Brain microvascular endothelial cell (primary cell): ENCODE results near the gene PLEKHA8.

Experiments
- DNase-seq: peaks from one replicate; pipeline ENCODE4 v3.0.0-alpha.2; 2020
- H3K27ac ChIP-seq: fragments of 250-450 bp; sonication (Bioruptor Pico); 2 replicates; pipeline ENCODE4 v1.5.1; 2020; ENCODE audit warnings: mild to moderate bottlenecking, moderate library complexity
- H3K27me3 ChIP-seq: fragments of 250-450 bp; sonication (Bioruptor Pico); replicated peaks from 2 replicates; pipeline ENCODE4 v1.5.1; 2020; ENCODE audit warnings: mild to moderate bottlenecking
- H3K36me3 ChIP-seq: fragments of 250-450 bp; sonication (Bioruptor Pico); replicated peaks from 2 replicates; pipeline ENCODE4 v1.5.1; 2020; ENCODE audit warnings: mild to moderate bottlenecking
- H3K4me3 ChIP-seq: 2 replicates; pipeline ENCODE4 v1.5.1; 2011; ENCODE audit warnings: low read depth, mild to moderate bottlenecking, control low read depth, low read length, moderate library complexity
- CTCF ChIP-seq: IDR thresholded peaks from 2 replicates; pipeline ENCODE4 v1.5.1; 2011; ENCODE audit warnings: low read depth, mild to moderate bottlenecking, moderate library complexity, low read length, control low read depth, inconsistent platforms; ENCODE audit errors: missing control alignments
- in situ Hi-C: cut with HindIII; loops from 2 replicates; pipeline ENCODE4 v1.10.0; 2017; ENCODE audit warnings: low sequenced_read_pairs, low pct_ligation_motif_present

Gene PLEKHA8

GRCh38 chr7:30162622-30163124 is 134.5 kb downstream of the PLEKHA8 start:
- Histone ChIP-seq H3K36me3 (no peaks in the 10 kb centered on the region), H3K4me3 (peak overlapping the region; percentile 15), H3K27me3 (no peaks in the 10 kb centered on the region), H3K27ac (peak overlapping the region; percentile 79)
- DNase-seq, result peak; percentile 73
- no peak for TF ChIP-seq CTCF
- in situ Hi-C loops, result no loop called here

- in situ Hi-C loops, result no loop called here
- H3K27me3 ChIP-seq, result no peaks in the 10 kb centered on the region
- peak; percentile 45 for DNase-seq
- peak overlapping the region; percentile 79 for H3K27ac ChIP-seq
- H3K36me3 ChIP-seq, result no peaks in the 10 kb centered on the region
- H3K4me3 ChIP-seq, result no peak overlapping the region
- no peak for TF ChIP-seq CTCF
Observed at GRCh38 chr7:30163231-30163894, 135.2 kb downstream of the PLEKHA8 start.

GRCh38 chr7:30164567-30164966 is 136.4 kb downstream of the PLEKHA8 start:
- Histone ChIP-seq H3K4me3 (no peak overlapping the region), H3K27ac (no peak overlapping the region), H3K36me3 (no peaks in the 10 kb centered on the region), H3K27me3 (no peaks in the 10 kb centered on the region)
- in situ Hi-C loops, result no loop called here
- peak; percentile 60 for TF ChIP-seq CTCF
- DNase-seq, result peak; percentile 48

GRCh38 chr7:30165590-30165989 is 137.4 kb downstream of the PLEKHA8 start:
- H3K4me3 ChIP-seq, result no peak overlapping the region
- no peak for TF ChIP-seq CTCF
- DNase-seq, result no peak
- in situ Hi-C loops, result no loop called here
- H3K27me3 ChIP-seq, result no peaks in the 10 kb centered on the region
- no peaks in the 10 kb centered on the region for H3K36me3 ChIP-seq
- no peak overlapping the region for H3K27ac ChIP-seq

GRCh38 chr7:30166155-30166840 is 138.1 kb downstream of the PLEKHA8 start:
- TF ChIP-seq CTCF, result no peak
- Histone ChIP-seq H3K27ac (no peak overlapping the region), H3K36me3 (no peaks in the 10 kb centered on the region), H3K4me3 (no peak overlapping the region), H3K27me3 (no peaks in the 10 kb centered on the region)
- in situ Hi-C loops, result no loop called here
- DNase-seq, result no peak
